ENCODE measurements around the gene ZDHHC22.

ZDHHC22 gene

DNA sequence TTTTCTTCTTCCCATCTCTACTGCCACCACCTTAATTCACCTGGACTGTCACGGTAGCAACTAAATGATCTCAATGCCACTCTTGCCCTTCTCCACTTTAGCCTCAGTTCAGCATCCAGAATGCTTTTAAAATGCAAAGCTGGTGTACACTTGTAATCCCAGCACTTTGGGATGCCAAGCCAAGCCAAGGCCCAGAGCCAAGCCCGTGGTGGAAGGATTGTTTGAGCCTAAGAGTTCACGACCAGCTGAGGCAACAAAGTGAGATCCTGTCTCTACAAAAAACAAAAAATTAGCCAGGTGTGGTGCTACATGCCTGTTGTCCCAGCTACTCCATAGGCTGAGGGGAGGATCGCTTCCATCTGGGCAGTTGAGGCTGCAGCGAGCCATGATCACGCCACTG is 37.6 kb downstream of the ZDHHC22 start:
- no peak for DNase-seq (ENCODE audit: low spot score)

GRCh38 chr14:77103475-77103874 is 38.1 kb downstream of the ZDHHC22 start:
- no peak for DNase-seq (ENCODE audit: low spot score)

- DNase-seq (ENCODE audit: low spot score), result no peak
These were observed 39.4 kb downstream of the ZDHHC22 start for GRCh38 chr14:77102154-77102553.

DNA sequence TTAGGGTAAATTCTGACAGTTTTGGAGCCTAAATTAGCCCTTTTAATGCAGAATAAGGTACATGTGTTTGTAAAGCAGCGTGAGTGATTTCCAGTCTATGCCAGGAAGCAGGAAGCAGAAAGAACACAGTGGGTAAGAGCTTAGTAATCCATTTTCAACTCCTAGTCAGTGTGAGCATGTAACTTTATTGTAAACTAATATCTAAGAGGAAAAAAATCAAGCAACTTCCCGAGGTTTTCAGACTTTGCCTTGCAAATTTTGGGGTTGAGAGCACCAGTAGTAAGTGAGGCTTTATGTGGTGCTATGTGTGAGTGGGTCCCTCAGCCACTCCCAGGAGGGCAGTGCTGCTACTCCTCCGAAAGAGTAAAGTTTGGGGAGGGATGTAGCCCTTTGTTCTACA is 40.6 kb downstream of the ZDHHC22 start:
- peak; percentile 36 for DNase-seq (ENCODE audit: low spot score)

DNA sequence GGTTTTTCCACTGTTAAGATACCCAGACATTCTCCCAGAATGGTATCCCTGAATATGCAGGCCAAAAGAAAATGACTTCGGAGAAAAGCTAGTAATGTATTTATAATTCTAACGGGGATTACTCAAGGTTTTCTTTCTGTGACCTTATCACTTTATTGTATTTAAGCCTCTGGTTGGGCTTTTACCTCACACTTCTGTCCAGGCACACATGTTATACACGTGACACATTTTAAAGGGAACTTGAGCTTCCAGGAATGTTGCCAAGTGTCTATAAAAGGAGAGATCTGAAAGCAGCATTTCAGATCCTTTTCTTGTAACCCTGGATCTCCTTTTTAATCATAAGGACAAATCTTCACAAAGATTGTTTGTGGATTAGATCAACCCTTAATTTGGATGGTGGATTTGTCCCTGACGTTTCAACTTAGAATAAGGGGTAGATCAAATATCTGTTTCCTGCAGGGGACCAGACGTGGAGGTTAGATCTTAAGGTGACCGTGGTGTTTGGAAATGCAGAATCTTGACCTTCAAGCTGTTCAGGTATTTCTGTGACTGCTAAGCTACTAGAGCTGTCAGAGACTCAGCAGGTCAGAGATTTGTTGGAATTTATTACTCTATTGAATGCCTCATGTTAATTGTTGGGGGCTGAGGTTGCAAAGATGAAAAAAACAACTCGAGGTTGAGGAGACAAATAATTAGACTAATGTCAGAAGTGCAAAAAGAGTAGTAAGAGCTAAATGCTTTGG is 42.0 kb downstream of the ZDHHC22 start:
- DNase-seq (ENCODE audit: low spot score), result no peak

DNA sequence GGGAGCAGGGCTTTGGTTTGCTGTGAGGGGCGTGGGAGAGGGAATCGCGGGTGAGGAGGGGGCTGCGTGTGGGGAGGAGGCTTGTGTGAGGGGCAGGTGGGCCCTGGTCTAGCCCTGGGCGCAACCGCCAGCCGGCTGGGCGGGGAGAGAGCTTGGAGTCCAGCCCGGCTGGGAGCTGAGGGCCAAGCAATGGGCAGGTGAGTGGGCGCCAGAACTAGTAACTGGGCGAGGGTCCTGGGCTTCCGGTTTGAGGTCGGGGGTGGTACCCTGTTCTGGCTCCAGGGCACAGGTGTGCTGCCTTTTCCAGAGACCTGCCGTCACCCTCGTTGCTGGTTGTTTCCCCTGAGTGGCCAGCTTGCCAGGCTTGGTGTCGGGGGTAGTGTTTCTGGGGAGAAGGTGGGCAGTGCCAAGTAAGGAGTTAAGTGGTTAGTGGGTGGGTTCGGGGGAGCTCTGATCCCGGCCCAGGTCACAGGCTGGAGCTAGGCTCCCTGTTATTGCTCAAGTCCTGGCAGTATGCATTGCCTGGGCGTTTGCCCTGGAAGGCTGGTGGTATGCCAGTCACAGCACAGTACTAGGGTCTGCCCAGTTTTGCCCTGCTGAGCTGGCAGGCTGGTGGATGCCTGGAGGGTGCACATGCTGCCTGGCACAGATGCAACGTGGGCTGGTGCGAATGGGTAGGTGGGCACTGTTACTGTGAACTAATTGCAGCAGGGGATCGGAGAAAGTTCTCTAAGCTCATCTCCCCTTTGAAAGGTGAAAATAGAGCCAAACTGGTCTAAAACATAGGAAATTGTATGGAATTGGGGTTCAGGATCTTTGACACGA is 42.9 kb downstream of the ZDHHC22 start:
- no peak for DNase-seq (ENCODE audit: low spot score)

DNA sequence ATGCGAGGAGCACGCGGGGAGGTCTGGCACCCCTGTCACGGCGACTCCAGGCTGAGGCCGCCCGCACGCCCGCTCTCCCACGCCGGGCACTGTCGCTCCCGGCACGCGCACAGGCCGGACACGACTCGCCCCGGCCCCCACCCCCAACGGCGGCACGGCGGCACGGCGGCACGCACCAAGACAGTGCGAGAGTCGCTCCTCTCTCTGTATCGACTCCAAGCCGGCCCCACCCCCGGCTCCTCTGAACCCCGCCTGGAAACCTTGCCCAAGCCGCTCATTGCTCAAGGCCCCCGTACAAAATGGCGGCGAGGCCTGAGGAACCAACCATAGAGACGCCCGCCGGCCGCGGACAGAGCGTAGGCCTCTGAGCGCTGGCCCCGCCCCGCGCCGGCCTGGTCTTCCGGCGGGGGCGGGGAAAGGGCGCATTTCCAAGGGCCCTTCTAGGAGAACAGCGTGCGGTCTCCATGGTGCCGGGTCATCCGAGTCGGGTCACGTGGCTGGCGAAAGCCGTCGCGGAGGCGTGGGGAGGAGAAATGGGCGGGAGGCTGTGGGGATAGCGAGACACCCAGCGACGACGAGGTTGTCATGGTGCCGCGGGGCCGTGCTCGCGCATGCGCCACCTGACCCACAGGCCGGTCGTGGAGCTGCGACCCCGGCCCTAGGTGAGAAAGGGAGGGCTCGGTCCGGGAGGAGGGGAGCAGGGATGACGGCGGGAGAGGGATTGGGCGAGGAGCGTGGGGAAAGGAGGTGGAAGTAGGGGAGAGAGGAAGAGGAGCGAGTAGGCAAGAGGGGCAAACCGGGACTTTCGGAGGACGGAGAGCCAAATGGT is 43.7 kb downstream of the ZDHHC22 start, which contains the start of gene CIPC:
Gene CIPC (plus strand): TSS at position 559 of the 829 bp plus-strand sequence. CDS start 7,451 bp downstream, outside the sequence.
- peak; percentile 99 for DNase-seq (ENCODE audit: low spot score)

GRCh38 chr14:77097006-77097699 is 44.4 kb downstream of the ZDHHC22 start:
- DNase-seq (ENCODE audit: low spot score), result peak; percentile 48

- DNase-seq (ENCODE audit: low spot score), result peak; percentile 72
These were observed 46.8 kb downstream of the ZDHHC22 start for GRCh38 chr14:77094672-77095284.

- no peak for DNase-seq (ENCODE audit: low spot score)
These were observed 48.9 kb downstream of the ZDHHC22 start for GRCh38 chr14:77092676-77093075.

DNA sequence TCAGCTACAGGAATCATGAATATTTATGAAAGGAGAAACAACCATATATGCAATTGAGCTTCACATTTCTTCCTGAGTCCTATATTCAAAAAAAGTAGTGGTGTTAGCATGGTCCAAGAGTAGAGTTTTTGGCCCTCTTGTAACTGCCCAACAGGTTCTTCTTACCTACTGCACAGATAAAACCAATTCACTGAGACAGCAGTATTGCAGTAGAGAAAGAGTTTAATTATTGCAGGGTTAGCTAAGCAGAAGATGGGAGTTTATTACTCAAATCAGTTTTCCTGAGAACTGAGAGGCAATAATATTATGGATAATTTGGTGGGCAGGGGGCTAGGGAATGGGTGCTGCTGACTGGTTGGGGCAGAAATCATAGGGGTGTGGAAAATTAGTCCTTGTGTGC is 50.1 kb downstream of the ZDHHC22 start:
- DNase-seq (ENCODE audit: low spot score), result no peak

DNA sequence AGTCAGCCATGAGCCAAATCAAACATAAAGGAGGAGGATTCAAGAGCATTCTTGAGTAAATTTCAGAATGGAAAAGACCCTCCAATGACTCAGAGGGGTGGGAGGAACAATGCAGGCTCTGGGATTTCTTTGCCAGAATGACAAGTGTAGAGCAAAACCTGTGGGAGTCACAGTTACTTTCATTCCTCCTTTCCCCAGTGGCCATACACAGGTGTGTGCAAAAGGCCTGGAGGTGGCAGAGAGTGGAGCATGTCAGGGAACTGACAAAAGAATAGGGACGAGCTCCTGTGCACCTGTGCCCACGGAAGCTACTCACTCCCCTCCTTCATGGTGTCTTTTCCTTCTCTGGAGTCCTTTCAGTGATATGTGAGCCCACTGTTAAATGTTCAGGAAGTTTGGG is 52.9 kb downstream of the ZDHHC22 start:
- DNase-seq (ENCODE audit: low spot score), result no peak

DNA sequence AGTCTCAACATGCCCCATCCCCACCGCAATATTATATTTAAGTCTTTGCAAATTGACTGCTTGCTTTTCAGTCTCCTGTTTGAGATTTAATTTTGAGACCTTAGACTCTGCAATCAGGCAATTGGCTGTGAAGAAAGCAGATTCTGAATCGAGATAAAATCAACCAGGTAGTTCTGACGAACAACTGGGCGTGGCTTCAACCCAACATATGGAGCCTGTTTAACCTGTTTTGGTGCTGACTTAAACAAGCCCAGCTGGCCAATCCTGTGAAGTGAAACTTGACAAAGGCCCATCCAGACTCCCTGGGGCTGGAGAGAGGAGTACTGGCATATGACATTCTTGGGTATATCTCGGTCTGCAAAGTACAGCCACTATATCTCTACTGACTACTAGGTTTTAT is 53.4 kb downstream of the ZDHHC22 start:
- DNase-seq (ENCODE audit: low spot score), result no peak

DNA sequence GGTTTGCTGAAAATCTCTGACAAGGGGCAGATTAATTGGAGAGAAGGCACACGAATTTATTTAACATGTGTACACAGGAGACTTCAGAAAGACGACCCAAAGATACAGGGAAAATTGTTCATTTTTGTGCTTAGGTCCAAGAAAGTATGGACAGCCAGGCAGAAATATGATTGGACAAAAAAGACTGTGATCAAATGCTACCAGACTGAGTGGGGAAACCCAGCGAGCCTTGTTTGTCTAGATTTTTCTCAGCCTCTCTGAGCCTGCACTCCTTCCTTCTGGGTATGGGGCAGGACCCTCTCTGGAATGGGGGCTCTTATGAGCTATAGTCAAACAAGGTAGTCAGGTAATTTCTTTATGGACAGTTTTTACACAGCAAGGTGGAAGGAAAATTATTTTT is 54.0 kb downstream of the ZDHHC22 start:
- DNase-seq (ENCODE audit: low spot score), result no peak

GRCh38 chr14:77086951-77087350 is 54.6 kb downstream of the ZDHHC22 start:
- DNase-seq (ENCODE audit: low spot score), result no peak

GRCh38 chr14:77086017-77086727 is 55.4 kb downstream of the ZDHHC22 start:
- no peak for DNase-seq (ENCODE audit: low spot score)

- DNase-seq (ENCODE audit: low spot score), result no peak
These were observed 56.1 kb downstream of the ZDHHC22 start for GRCh38 chr14:77085538-77085937.

DNA sequence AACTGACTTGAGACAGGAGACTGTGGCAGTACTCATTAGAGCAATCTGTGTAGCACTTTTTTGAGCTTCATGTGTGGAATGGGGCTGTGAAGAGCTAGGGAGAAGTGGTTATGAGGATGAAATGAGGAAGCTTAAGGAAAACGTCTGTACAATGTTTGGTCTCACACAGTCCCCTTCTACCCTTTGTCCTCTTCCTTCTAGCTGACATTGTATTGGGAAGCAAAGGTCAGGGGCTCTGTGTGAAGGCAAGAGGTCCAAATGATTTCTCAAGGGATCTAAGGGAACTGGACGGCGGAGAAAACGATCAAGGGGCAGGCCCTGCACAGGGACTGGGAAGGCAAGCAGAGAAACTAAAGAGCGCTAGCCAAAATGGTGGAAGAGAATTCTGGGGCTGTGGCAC is 56.6 kb downstream of the ZDHHC22 start:
- no peak for DNase-seq (ENCODE audit: low spot score)

- no peak for DNase-seq (ENCODE audit: low spot score)
These were observed 58.5 kb downstream of the ZDHHC22 start for GRCh38 chr14:77083082-77083481.

DNA sequence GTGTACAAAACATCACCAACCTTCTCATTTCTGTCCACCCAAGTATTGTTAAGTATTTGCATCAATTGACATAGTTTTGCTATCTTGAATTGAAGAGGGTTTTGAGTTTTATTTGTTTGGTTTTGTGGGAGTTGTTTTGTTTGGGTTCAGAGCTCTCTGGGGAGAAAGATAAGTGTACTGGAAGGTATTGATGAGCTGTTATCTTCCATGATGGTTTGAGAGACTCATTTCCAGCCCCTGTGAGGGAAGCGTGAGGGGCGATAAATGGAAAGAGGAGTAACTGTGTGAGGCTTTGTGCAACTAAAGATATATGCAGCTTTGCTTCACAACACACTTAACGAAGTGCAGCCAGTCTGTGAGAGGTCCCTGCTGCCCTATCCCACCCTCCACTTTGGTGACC is 59.2 kb downstream of the ZDHHC22 start:
- no peak for DNase-seq (ENCODE audit: low spot score)
